Erythroblast (primary cell): ENCODE measurements around the gene DIO3.

Experiments
- DNase-seq, 2 experiments: peaks; one replicate each; lab custom pipeline; 2025; lab: John Stamatoyannopoulos, UW
- GATA1 ChIP-seq: IDR thresholded peaks from 2 replicates; pipeline ENCODE4 v1.6.1; 2011; ENCODE audit warnings: low read depth, mild to moderate bottlenecking, control low read depth, low read length, moderate library complexity
- POLR2A ChIP-seq: IDR thresholded peaks from 2 replicates; pipeline ENCODE4 v1.6.1; 2011; ENCODE audit warnings: mild to moderate bottlenecking, low read length

Gene DIO3

GRCh38 chr14:101534198-101534597 lies 27.1 kb upstream of the DIO3 start:
- TF ChIP-seq POLR2A (no peak), GATA1 (no peak)
- DNase-seq, result no peak

GRCh38 chr14:101535232-101535631 lies 26.1 kb upstream of the DIO3 start:
- no peak for TF ChIP-seq POLR2A
- TF ChIP-seq GATA1, result no peak
- no peak for DNase-seq

GRCh38 chr14:101535701-101536207 lies 25.5 kb upstream of the DIO3 start:
- no peak for DNase-seq

GRCh38 chr14:101537286-101537685 lies 24.0 kb upstream of the DIO3 start:
- no peak for DNase-seq
- TF ChIP-seq GATA1, result no peak

More at GRCh38 chr14:101535701-101536207, 25.5 kb upstream of the DIO3 start:
- TF ChIP-seq POLR2A, result no peak
- no peak for TF ChIP-seq GATA1

- no peak for DNase-seq
- TF ChIP-seq POLR2A, result no peak
- TF ChIP-seq GATA1, result no peak
Measured at GRCh38 chr14:101538878-101539277, 22.4 kb upstream of the DIO3 start.

- TF ChIP-seq POLR2A (no peak), GATA1 (no peak)
- no peak for DNase-seq
Measured at GRCh38 chr14:101539880-101540279, 21.4 kb upstream of the DIO3 start.

- no peak for DNase-seq
- TF ChIP-seq POLR2A (no peak), GATA1 (no peak)
Measured at GRCh38 chr14:101540481-101541462, 20.5 kb upstream of the DIO3 start.

GRCh38 chr14:101542391-101542790 lies 18.9 kb upstream of the DIO3 start:
- TF ChIP-seq POLR2A, result no peak
- no peak for TF ChIP-seq GATA1
- no peak for DNase-seq

- DNase-seq, result no peak
- TF ChIP-seq POLR2A, result no peak
Measured at GRCh38 chr14:101543814-101544213, 17.5 kb upstream of the DIO3 start.

GRCh38 chr14:101544550-101544949 lies 16.7 kb upstream of the DIO3 start:
- DNase-seq, result no peak
- no peak for TF ChIP-seq POLR2A
- no peak for TF ChIP-seq GATA1

- DNase-seq, result no peak
- TF ChIP-seq POLR2A (no peak), GATA1 (no peak)
Measured at GRCh38 chr14:101546706-101547105, 14.6 kb upstream of the DIO3 start.

GRCh38 chr14:101547107-101547738 lies 14.1 kb upstream of the DIO3 start:
- TF ChIP-seq POLR2A, result no peak
- no peak for TF ChIP-seq GATA1
- no peak for DNase-seq

- no peak for TF ChIP-seq GATA1
- TF ChIP-seq POLR2A, result no peak
- no peak for DNase-seq
Measured at GRCh38 chr14:101547961-101548669, 13.2 kb upstream of the DIO3 start.

GRCh38 chr14:101548710-101549109 lies 12.6 kb upstream of the DIO3 start:
- TF ChIP-seq POLR2A (no peak), GATA1 (no peak)
- DNase-seq, result no peak
